ENCODE measurements around the gene PITHD1. TPM values are rescaled to one million over a fixed set of nuclear protein-coding genes. Genes with fewer than 3 reads are reported as not detected.

The PITHD1 gene
- total RNA-seq, 1 experiment from 2014 or later = 48.9 TPM

GRCh38 chr1:23792151-23792945, 14.1 kb downstream of the PITHD1 start:
- Histone ChIP-seq H3K4me3 (ENCODE audit: low read depth in 2 of 2, low read length in 2 of 2) (peak overlapping the region; percentile 97 to 99), H3K9me3 (ENCODE audit: control insufficient read depth, insufficient read depth, low read depth, low read length) (no peaks in the 10 kb centered on the region), H3K27me3 (ENCODE audit: control insufficient read depth, insufficient read depth, low read length) (no peaks in the 10 kb centered on the region), H3K4me1 (ENCODE audit: control insufficient read depth, insufficient read depth, low read length) (peaks cover 49% of the 10 kb centered on the region), H3K36me3 (ENCODE audit: control insufficient read depth, insufficient read depth, low read length) (peaks cover 9% of the 10 kb centered on the region), H3K27ac (ENCODE audit: low read length) (peak overlapping the region; percentile 54)
- intact Hi-C loops (cut with micrococcal nuclease; ENCODE audit: unreplicated experiment) = no loop called here
- in situ Hi-C loops (cut with HindIII; ENCODE audit: low pct_unique_long_range_greater_than_20kb, low sequenced_read_pairs) = no loop called here
- BruUV-seq (replicated peaks) = no TSS peak
- no peak for DNase-seq (ENCODE audit: low read depth, low spot score)
- ATAC-seq = 0 out of 2 replicates have a peak, but pooled peaks have one; percentile 1
- POLR2A ChIA-PET = interaction anchor here (0.6 to 2.1 kb wide), 4 partner anchors 8 to 118 kb away, joined by 4 to 12 read pairs (median 8); partner anchors contain the start of genes GALE and PITHD1
- TF ChIP-seq CTCF (IDR thresholded peaks at IDR 0.05) = no peak
- CTCF ChIA-PET = interaction anchor here (1.0 kb wide), 1 partner anchor 124 kb away, joined by 3 read pairs; no protein-coding TSS in a partner anchor

GRCh38 chr1:23793018-23793781, 15.0 kb downstream of the PITHD1 start:
- ChIA-PET POLR2A (interaction anchor here (0.6 to 2.1 kb wide), 3 partner anchors 15 to 122 kb away, joined by 4 to 12 read pairs (median 7); partner anchors contain the start of gene PITHD1), CTCF (no interaction called here)
- Histone ChIP-seq H3K27ac (ENCODE audit: low read length) (peak overlapping the region; percentile 54), H3K36me3 (ENCODE audit: control insufficient read depth, insufficient read depth, low read length) (peaks cover 3% of the 10 kb centered on the region; the same call in 1 of the 2 replicates), H3K9me3 (ENCODE audit: control insufficient read depth, insufficient read depth, low read depth, low read length) (no peaks in the 10 kb centered on the region), H3K4me1 (ENCODE audit: control insufficient read depth, insufficient read depth, low read length) (peaks cover 49% of the 10 kb centered on the region), H3K27me3 (ENCODE audit: control insufficient read depth, insufficient read depth, low read length) (no peaks in the 10 kb centered on the region), H3K4me3 (ENCODE audit: low read depth in 2 of 2, low read length in 2 of 2) (peak overlapping the region; percentile 97 to 99)
- intact Hi-C loops (cut with micrococcal nuclease; ENCODE audit: unreplicated experiment) (no loop called here), in situ Hi-C loops (cut with HindIII; ENCODE audit: low pct_unique_long_range_greater_than_20kb, low sequenced_read_pairs) (no loop called here)
- TF ChIP-seq POLR2AphosphoS5 (IDR thresholded peaks at IDR 0.05; ENCODE audit: low read depth, low read length) = peak; percentile 33; the same call in 1 of the 2 replicates
- no peak for TF ChIP-seq REST (IDR thresholded peaks at IDR 0.05; ENCODE audit: insufficient read depth in 1 of 2, low read depth in 2 of 2, low read length in 1 of 2)
- DNase-seq (ENCODE audit: low read depth, low spot score) (no peak), ATAC-seq (peak; percentile 61)
- BruUV-seq (replicated peaks) = no TSS peak
